Fibroblast of lung (primary cell): ENCODE results near the gene ZNF23.

ENCODE experiments used
- CTCF ChIP-seq, 2 donors: IDR thresholded peaks in 1 of 2; conservative IDR thresholded peaks in 1 of 2; 1 replicate in 1 of 2; 2 replicates in 1 of 2; pipeline ENCODE4 v1.5.1; 2011 to 2012; ENCODE audit warnings: low read length in 2 of 2, control low read depth in 1 of 2, inconsistent platforms in 1 of 2, low read depth in 1 of 2, mild to moderate bottlenecking in 1 of 2
- EZH2 ChIP-seq: IDR thresholded peaks from 2 replicates; pipeline ENCODE4 v1.5.1; 2012; ENCODE audit warnings: low read length, control low read depth, mild to moderate bottlenecking; ENCODE audit errors: missing control alignments

- TF ChIP-seq CTCF (conservative IDR thresholded peaks at IDR 0.05 in 1 of 2, IDR thresholded peaks at IDR 0.05 in 1 of 2; ENCODE audit: low read depth in 1 of 2, low read length in 2 of 2) (no peak), EZH2 (no peak)
Observed at GRCh38 chr16:71448274-71448866, 13.7 kb downstream of the ZNF23 start.
